Measurements from ENCODE around the gene DDX42.
A peak's percentile ranks its signal among the peaks of the same experiment; 100 is the strongest.

DDX42 gene

DNA sequence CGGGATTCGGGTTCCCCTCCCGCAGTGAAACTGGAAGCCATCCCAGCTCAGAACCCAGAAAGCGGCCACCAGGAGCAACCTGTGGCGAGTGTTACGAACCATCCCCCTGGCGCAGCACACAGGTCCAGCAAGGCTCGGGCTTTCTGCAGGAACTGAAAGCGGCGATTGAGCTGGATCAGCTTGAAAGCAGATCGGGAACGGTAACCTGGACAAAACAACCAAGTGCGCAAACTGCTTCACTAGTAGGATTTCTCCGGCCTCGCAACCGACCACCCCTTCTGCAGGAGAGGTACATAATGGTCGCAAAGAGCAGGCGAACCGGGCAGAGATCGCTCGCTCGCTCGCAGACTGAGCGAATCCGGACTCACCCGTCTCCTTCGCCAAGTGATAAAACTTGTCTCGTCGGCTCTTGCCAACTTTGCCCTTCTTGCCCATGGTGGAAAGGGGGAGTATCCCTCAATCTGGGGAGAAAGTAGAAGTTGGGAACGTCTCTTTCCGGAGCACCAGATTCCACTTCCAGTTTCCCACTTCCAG is 52.6 kb downstream of the DDX42 start:
- peak; percentile 35 for DNase-seq

- peak; percentile 95 for DNase-seq
These were observed 53.2 kb downstream of the DDX42 start, which contains the start of the genes FTSJ3 and PSMC5 for GRCh38 chr17:63827002-63827800. Gene FTSJ3 (minus strand): TSS chr17:63827663. CDS start chr17:63826902, 761 bp downstream. Gene PSMC5 (plus strand): TSS chr17:63827431. CDS start chr17:63827491, 60 bp downstream.

DNA sequence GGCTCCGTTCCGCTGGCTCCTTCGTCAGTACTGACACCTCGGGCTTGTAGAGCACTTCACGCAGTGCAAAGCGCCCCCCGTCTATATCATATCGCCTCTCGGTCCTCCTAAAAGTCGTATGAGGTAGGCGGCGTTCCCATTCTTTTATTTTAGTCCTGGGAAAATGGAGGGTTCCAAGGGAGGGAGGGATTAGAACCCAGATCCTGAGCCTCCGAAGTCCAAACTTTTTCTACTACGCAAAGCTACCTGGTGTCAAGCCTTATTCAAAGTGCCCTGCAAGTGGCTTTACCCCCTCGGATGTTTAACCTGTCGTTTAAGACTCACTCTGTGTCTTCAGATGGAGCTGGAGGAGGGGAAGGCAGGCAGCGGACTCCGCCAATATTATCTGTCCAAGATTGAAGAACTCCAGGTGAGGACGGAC is 53.8 kb downstream of the DDX42 start:
- peak; percentile 28 for DNase-seq

DNA sequence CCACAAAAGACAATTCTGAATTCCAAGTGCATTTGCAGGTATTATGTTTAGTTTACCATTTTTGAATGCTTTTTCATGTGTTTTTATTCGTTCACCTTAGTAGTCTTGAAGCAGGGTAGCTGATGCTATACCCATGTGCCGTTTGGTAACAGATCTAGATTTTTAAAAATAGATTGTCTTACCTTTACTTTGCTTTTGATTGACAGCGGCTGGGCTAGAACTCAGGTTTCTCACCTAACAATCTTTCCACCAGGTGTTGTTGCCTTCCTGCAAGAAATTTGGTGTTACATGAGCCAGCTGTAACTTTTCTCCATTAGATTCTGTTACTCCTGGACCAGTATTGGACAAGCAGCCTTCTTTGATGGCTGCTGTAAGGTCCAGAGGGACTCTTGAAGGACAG is 55.0 kb downstream of the DDX42 start:
- DNase-seq: no peak

DNA sequence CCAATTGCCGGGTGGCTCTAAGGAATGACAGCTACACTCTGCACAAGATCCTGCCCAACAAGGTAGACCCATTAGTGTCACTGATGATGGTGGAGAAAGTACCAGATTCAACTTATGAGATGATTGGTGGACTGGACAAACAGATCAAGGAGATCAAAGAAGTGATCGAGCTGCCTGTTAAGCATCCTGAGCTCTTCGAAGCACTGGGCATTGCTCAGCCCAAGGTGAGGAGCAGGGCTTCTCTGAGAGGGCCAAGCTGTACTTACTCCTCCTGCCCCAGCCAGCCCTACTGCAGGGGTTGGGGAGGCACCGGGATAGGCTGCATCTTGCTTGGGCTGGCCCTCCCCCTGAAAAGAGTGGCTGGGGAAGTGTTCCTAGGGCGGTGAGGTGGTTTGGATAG is 56.3 kb downstream of the DDX42 start:
- no peak for DNase-seq

DNA sequence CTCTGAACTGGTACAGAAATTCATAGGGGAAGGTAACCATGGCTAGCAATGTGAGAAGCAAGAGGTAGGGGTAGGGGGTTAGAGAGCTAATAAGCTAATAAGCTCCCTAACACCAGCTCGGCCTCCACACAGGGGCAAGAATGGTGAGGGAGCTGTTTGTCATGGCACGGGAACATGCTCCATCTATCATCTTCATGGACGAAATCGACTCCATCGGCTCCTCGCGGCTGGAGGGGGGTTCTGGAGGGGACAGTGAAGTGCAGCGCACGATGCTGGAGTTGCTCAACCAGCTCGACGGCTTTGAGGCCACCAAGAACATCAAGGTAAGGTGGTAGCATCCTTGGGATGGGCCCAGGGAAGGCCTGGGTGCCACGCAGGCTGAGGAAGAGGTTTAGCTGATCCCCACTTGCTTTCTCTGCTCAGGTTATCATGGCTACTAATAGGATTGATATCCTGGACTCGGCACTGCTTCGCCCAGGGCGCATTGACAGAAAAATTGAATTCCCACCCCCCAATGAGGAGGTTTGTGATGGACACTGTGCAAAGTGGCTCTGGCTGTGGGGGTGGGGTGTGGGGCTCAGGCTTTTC is 57.0 kb downstream of the DDX42 start:
- no peak for DNase-seq

DNA sequence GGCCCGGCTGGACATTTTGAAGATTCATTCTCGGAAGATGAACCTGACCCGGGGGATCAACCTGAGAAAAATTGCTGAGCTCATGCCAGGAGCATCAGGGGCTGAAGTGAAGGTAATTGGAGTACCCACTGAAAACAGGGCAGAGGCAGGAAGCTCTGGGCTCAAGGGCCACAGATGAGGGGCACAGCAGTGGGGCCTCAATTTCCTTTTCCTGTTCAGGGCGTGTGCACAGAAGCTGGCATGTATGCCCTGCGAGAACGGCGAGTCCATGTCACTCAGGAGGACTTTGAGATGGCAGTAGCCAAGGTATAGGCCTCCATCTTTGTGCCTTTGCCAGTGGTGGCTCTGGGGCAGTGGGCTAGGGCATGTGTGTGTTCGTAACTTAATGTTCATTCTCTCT is 57.5 kb downstream of the DDX42 start:
- no peak for DNase-seq

GRCh38 chr17:63832014-63832413 is 58.0 kb downstream of the DDX42 start:
- DNase-seq: no peak

- no peak for DNase-seq
These were observed 58.5 kb downstream of the DDX42 start for GRCh38 chr17:63832455-63832854.

GRCh38 chr17:63833026-63833740 is 59.2 kb downstream of the DDX42 start:
- DNase-seq: no peak

DNA sequence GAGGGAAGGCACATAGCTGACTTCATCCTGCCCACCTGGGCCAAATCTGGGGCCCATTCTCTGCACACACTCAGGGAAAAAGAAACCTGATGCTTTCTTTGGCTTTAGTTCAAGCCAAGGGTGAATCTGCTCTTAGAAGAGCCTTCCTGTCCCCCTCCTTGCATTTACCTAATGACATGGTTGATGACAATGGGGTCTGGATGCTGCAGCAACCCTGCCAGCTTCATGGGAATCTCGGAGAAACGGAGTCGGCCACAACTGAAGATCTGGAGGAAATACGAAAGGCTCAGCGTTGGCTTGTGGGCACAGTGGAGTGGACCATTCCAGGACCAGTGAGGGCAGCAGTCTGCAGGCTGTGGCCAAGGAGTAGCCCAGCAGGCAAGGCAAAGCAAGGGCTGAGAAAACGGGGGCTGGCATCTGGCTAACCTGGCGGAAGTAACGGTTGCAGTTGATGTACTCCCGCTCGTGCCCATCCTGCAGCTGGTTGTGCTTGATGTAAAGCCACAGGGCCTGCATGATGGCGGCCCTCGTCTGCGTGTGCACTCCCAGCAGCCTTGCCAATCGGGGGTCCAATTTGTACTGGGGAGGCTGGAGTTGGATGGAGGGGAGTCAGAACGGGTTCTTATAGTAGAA is 59.9 kb downstream of the DDX42 start:
- no peak for DNase-seq

GRCh38 chr17:63834431-63835166 is 60.6 kb downstream of the DDX42 start:
- peak; percentile 89 for DNase-seq

DNA sequence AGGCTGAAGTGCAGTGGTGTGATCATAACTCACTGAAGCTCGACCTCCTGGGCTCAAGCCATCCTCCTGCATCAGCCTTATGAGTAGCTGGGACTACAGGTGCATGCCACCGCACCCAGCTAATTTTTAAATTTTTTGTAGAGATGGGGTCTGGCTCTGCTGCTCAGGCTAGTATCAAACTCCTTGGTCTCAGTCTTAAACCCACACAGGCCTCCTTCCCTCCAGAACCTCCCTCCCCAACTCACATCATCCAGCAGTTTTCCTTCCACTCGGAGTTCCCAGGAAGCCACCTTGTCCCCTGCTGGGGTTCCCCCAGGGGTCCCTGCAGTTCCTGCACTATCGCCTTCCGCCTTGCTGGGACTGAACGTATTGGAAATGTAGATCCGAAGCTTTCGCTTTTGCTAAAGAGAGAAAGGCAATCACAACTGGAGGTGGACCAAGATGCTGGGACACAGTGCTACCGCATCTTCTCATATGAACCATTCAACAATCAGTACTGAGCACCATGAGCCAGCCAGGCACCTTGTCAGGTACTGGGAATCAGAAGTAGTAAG is 61.3 kb downstream of the DDX42 start:
- no peak for DNase-seq

DNA sequence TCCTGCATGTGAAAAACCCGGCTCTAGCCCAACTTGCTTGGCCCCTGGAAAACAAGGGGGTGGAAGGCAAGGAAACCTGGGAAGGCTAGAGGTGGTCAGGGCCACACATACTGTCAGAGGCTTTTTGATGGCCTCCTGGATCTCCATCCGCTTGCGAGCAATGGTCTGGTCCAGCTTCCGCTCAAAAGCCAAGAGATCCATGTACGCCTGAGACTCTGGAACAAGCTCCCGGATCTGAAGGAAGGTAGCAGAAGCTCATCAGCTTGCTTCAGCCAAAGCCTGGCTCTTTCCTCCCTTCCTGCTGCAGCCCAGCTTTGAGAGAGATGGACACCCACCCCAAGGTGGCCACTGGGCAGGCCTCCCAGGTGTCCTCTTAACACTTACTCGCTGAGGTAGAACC is 62.8 kb downstream of the DDX42 start:
- no peak for DNase-seq

- DNase-seq: no peak
These were observed 63.5 kb downstream of the DDX42 start for GRCh38 chr17:63837480-63837879.

DNA sequence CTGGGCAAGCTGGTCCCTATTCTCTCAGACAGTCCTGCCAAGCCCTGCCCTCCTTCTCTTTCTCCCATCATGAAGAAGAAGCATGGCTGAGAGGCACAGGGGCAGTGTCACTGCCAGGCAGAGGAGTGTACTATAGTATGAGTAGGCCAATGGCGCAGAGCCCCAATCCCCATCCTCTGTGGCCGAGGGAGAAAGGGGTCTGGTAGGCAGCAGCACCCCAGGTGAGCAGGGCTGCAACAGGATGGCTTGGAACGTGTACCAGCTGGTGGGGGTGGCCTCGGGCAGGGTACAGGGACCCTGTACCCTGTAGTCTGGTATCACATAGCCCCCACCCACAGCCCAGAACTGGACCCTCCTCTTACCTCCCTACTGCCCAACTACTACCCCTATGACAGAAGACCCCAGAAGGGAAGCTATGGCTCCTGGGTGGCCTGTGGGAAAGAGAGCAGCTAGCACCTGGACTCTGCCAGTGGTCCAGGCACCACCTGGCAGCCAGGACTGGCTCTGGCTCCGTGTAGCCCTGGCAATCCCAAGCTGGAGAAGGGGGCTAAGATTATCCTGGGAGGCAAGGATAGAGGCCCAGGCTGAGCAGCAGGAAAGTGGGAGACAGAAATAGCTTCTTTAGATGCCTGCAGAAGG is 64.1 kb downstream of the DDX42 start:
- DNase-seq: no peak

GRCh38 chr17:63838631-63839171 is 64.7 kb downstream of the DDX42 start:
- DNase-seq: no peak

GRCh38 chr17:63840591-63841349 is 66.8 kb downstream of the DDX42 start:
- no peak for DNase-seq

DNA sequence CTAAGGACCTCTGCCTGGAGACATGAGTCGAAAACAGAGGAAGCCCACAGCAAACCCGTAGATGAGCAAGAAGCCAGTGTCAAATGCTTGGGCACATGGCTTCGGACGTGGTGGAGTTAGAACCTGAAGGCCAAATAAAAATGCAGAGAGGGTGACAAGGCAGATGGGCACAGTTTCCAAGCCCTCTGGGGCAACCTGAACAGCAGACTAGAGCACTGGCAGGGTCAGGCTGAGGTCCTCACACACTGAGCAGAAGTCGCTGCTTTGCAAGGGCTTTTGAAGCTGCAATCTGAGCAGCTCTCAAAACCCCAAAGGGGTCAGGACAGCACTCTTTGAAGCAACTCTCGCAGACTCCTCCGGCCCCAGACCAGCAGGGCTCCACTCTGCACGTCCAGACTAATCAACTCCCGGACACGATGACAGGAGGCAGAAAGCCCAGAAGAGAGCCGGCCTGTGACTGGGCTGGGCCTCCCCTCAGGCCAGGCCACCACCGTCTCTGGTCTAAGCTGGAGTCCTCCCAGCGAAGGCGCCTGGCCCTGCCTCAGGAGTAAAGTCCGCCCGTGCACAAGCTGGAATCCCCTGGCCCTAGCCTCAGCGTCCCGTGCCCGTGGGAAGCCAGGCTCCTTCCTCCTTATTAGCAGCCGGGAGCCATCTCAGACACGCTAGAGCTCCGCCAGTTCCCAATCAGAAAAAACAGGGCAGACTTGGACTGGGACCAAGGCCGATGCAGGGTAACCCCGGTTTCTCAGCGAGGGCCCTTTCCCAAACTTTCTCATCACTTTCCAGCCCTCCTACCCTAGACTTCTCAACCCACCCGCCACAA is 67.6 kb downstream of the DDX42 start:
- DNase-seq: peak; percentile 45

- no peak for DNase-seq
These were observed 68.2 kb downstream of the DDX42 start for GRCh38 chr17:63842173-63842539.
